HG03442 (cell line): Measurements from ENCODE around the gene ATL2.

Source experiments
- ATAC-seq: cut with Tn5 transposase; IDR thresholded peaks from one replicate; pipeline ENCODE4 v1.9.1; 2021; ENCODE audit warnings: mild to moderate bottlenecking, moderate library complexity; ENCODE audit not compliant: unreplicated experiment

ATL2 gene

GRCh38 chr2:38255211-38255610, 121.9 kb downstream of the ATL2 start:
- no peak for ATAC-seq

GRCh38 chr2:38254796-38255195, 122.3 kb downstream of the ATL2 start:
- ATAC-seq = no peak

- no peak for ATAC-seq
Observed at GRCh38 chr2:38251940-38252339, 125.1 kb downstream of the ATL2 start.

GRCh38 chr2:38248707-38249106, 128.4 kb downstream of the ATL2 start:
- no peak for ATAC-seq

- ATAC-seq = no peak
Observed at GRCh38 chr2:38248255-38248654, 128.8 kb downstream of the ATL2 start.

- no peak for ATAC-seq
Observed at GRCh38 chr2:38246105-38246504, 131.0 kb downstream of the ATL2 start.

GRCh38 chr2:38245114-38245641, 131.9 kb downstream of the ATL2 start:
- no peak for ATAC-seq

- no peak for ATAC-seq
Observed at GRCh38 chr2:38244301-38244700, 132.8 kb downstream of the ATL2 start.
